Immature natural killer cell (primary cell): ENCODE results near the gene BRSK1. TPM values are rescaled to one million over a fixed set of nuclear protein-coding genes. Genes with fewer than 3 reads are reported as not detected.

ENCODE experiments used
- DNase-seq, 3 donors: peaks; one replicate each; pipeline ENCODE4 v3.0.0; 2022; ENCODE audit warnings: mixed read lengths in 1 of 3
- H3K27ac Mint-ChIP-seq, 6 donors: one replicate each; pipeline ENCODE4 v1.8.0; 2020; ENCODE audit warnings: mixed read lengths in 6 of 6, mild to moderate bottlenecking in 5 of 6, inconsistent platforms in 4 of 6, moderate library complexity in 3 of 6
- H3K27me3 Mint-ChIP-seq, 3 donors: one replicate each; pipeline ENCODE4 v1.8.0; 2020 to 2021; ENCODE audit warnings: low read depth in 3 of 3, mild to moderate bottlenecking in 3 of 3, mixed read lengths in 3 of 3, moderate library complexity in 3 of 3, inconsistent platforms in 1 of 3
- H3K36me3 Mint-ChIP-seq, 3 donors: one replicate each; pipeline ENCODE4 v1.8.0; 2020; ENCODE audit warnings: mixed read lengths in 3 of 3, inconsistent platforms in 2 of 3, mild to moderate bottlenecking in 2 of 3
- H3K4me1 Mint-ChIP-seq, 2 donors: one replicate each; pipeline ENCODE4 v1.8.0; 2020; ENCODE audit warnings: inconsistent platforms in 2 of 2, mild to moderate bottlenecking in 2 of 2, mixed read lengths in 2 of 2, moderate library complexity in 1 of 2
- H3K4me3 Mint-ChIP-seq, 5 donors: one replicate each; pipeline ENCODE4 v1.8.0; 2020; ENCODE audit warnings: mild to moderate bottlenecking in 5 of 5, mixed read lengths in 5 of 5, inconsistent platforms in 3 of 5, moderate library complexity in 3 of 5
- H3K9me3 Mint-ChIP-seq, 6 donors: one replicate each; pipeline ENCODE4 v1.8.0; 2020; ENCODE audit warnings: mild to moderate bottlenecking in 6 of 6, mixed read lengths in 6 of 6, inconsistent platforms in 4 of 6, moderate library complexity in 3 of 6
- polyA plus RNA-seq, 3 donors: library from polyadenylated mRNA; unstranded; fragments of 300-500 nt; fragmentation: Illumina TruSeq; gene quantifications; one replicate each; pipeline ENCODE4 v1.2.3, GENCODE V29; 2021

Gene BRSK1
- polyA plus RNA-seq, 3 donors from 2014 or later = not detected

GRCh38 chr19:55341595-55342531 lies 58.1 kb downstream of the BRSK1 start:
- no peak for DNase-seq
- Mint-ChIP-seq H3K4me3 (peak overlapping the region; percentile 51 to 72 (median 53)), H3K27me3 (peaks cover 19 to 29% (median 21%) of the 10 kb centered on the region in 3 donors), H3K9me3 (no peaks in the 10 kb centered on the region), H3K27ac (peak overlapping the region in 5 of 6 donors; percentile 66 to 100 (median 86)), H3K36me3 (no peaks in the 10 kb centered on the region), H3K4me1 (peaks cover 27 to 34% of the 10 kb centered on the region in 2 donors)

- H3K27ac Mint-ChIP-seq = no peak overlapping the region
- peaks cover 3 to 10% (median 3%) of the 10 kb centered on the region in 3 donors for H3K27me3 Mint-ChIP-seq
- peaks cover 19 to 24% of the 10 kb centered on the region in 2 donors for H3K4me1 Mint-ChIP-seq
- no peaks in the 10 kb centered on the region for H3K36me3 Mint-ChIP-seq
- DNase-seq = no peak
- no peaks in the 10 kb centered on the region for H3K9me3 Mint-ChIP-seq
- no peak overlapping the region for H3K4me3 Mint-ChIP-seq
These were observed 60.6 kb downstream of the BRSK1 start for GRCh38 chr19:55344444-55344843.

- Mint-ChIP-seq H3K36me3 (no peaks in the 10 kb centered on the region), H3K4me3 (no peak overlapping the region), H3K9me3 (no peaks in the 10 kb centered on the region), H3K4me1 (peaks cover 13 to 15% of the 10 kb centered on the region in 2 donors), H3K27ac (no peak overlapping the region), H3K27me3 (peaks cover 0 to 7% (median 2%) of the 10 kb centered on the region in 3 donors)
- DNase-seq = no peak
These were observed 61.5 kb downstream of the BRSK1 start for GRCh38 chr19:55345101-55345817.

GRCh38 chr19:55345818-55346724 lies 62.3 kb downstream of the BRSK1 start:
- no peak overlapping the region for H3K27ac Mint-ChIP-seq
- no peaks in the 10 kb centered on the region for H3K9me3 Mint-ChIP-seq
- peaks cover 6 to 7% of the 10 kb centered on the region in 2 donors for H3K4me1 Mint-ChIP-seq
- H3K27me3 Mint-ChIP-seq = peaks cover 0 to 7% (median 2%) of the 10 kb centered on the region in 3 donors
- H3K36me3 Mint-ChIP-seq = no peaks in the 10 kb centered on the region
- no peak overlapping the region for H3K4me3 Mint-ChIP-seq
- DNase-seq = no peak

- H3K27ac Mint-ChIP-seq = no peak overlapping the region
- H3K4me1 Mint-ChIP-seq = peaks cover 0 to 2% of the 10 kb centered on the region in 2 donors
- H3K9me3 Mint-ChIP-seq = no peaks in the 10 kb centered on the region
- H3K27me3 Mint-ChIP-seq = peaks cover 2 to 10% (median 2%) of the 10 kb centered on the region in 3 donors
- no peak for DNase-seq
- H3K36me3 Mint-ChIP-seq = no peaks in the 10 kb centered on the region
- no peak overlapping the region for H3K4me3 Mint-ChIP-seq
These were observed 63.1 kb downstream of the BRSK1 start for GRCh38 chr19:55346725-55347441.

GRCh38 chr19:55347442-55348009 lies 63.7 kb downstream of the BRSK1 start:
- H3K27ac Mint-ChIP-seq = no peak overlapping the region
- peaks cover 2 to 12% (median 4%) of the 10 kb centered on the region in 3 donors for H3K27me3 Mint-ChIP-seq
- H3K4me3 Mint-ChIP-seq = no peak overlapping the region
- peaks cover 2 to 3% of the 10 kb centered on the region in 2 donors for H3K4me1 Mint-ChIP-seq
- H3K36me3 Mint-ChIP-seq = no peaks in the 10 kb centered on the region
- no peak for DNase-seq
- no peaks in the 10 kb centered on the region for H3K9me3 Mint-ChIP-seq

GRCh38 chr19:55348317-55349034 lies 64.7 kb downstream of the BRSK1 start:
- no peak overlapping the region for H3K27ac Mint-ChIP-seq
- DNase-seq = no peak
- peaks cover 11 to 12% of the 10 kb centered on the region in 2 donors for H3K4me1 Mint-ChIP-seq
- H3K4me3 Mint-ChIP-seq = no peak overlapping the region
- no peaks in the 10 kb centered on the region for H3K36me3 Mint-ChIP-seq
- H3K9me3 Mint-ChIP-seq = no peaks in the 10 kb centered on the region
- H3K27me3 Mint-ChIP-seq = peaks cover 4 to 16% (median 11%) of the 10 kb centered on the region in 3 donors

- H3K9me3 Mint-ChIP-seq = no peaks in the 10 kb centered on the region
- peaks cover 4 to 13% (median 11%) of the 10 kb centered on the region in 3 donors for H3K27me3 Mint-ChIP-seq
- peak overlapping the region in 1 of 6 donors; percentile 64 for H3K27ac Mint-ChIP-seq
- H3K4me3 Mint-ChIP-seq = no peak overlapping the region
- H3K4me1 Mint-ChIP-seq = peaks cover 17% of the 10 kb centered on the region in 2 donors
- DNase-seq = no peak
- no peaks in the 10 kb centered on the region for H3K36me3 Mint-ChIP-seq
These were observed 67.0 kb downstream of the BRSK1 start for GRCh38 chr19:55350620-55351315.

GRCh38 chr19:55352040-55352439 lies 68.2 kb downstream of the BRSK1 start:
- no peaks in the 10 kb centered on the region for H3K36me3 Mint-ChIP-seq
- no peak for DNase-seq
- H3K27ac Mint-ChIP-seq = peak overlapping the region in 1 of 6 donors; percentile 20
- no peaks in the 10 kb centered on the region for H3K9me3 Mint-ChIP-seq
- peaks cover 17% of the 10 kb centered on the region in 2 donors for H3K4me1 Mint-ChIP-seq
- H3K4me3 Mint-ChIP-seq = peak overlapping the region in 1 of 5 donors; percentile 33
- peaks cover 4 to 15% (median 11%) of the 10 kb centered on the region in 3 donors for H3K27me3 Mint-ChIP-seq

- peaks cover 4 to 16% (median 11%) of the 10 kb centered on the region in 3 donors for H3K27me3 Mint-ChIP-seq
- no peaks in the 10 kb centered on the region for H3K36me3 Mint-ChIP-seq
- H3K27ac Mint-ChIP-seq = peak overlapping the region in 2 of 6 donors; percentile 27 to 49
- DNase-seq = no peak
- H3K9me3 Mint-ChIP-seq = no peaks in the 10 kb centered on the region
- H3K4me3 Mint-ChIP-seq = peak overlapping the region; percentile 27 to 81 (median 75)
- H3K4me1 Mint-ChIP-seq = peaks cover 17% of the 10 kb centered on the region in 2 donors
These were observed 68.8 kb downstream of the BRSK1 start for GRCh38 chr19:55352549-55353145.

- Mint-ChIP-seq H3K27ac (peak overlapping the region in 1 of 6 donors; percentile 27), H3K4me1 (peaks cover 17% of the 10 kb centered on the region in 2 donors), H3K36me3 (no peaks in the 10 kb centered on the region), H3K4me3 (peak overlapping the region; percentile 75 to 90 (median 81)), H3K9me3 (no peaks in the 10 kb centered on the region), H3K27me3 (peaks cover 4 to 16% (median 13%) of the 10 kb centered on the region in 3 donors)
- no peak for DNase-seq
These were observed 69.6 kb downstream of the BRSK1 start for GRCh38 chr19:55353356-55353802.
